Transverse colon (tissue), 4 donors: ENCODE data around the gene HOXB9. TPM values are rescaled to one million over a fixed set of nuclear protein-coding genes. Genes with fewer than 3 reads are reported as not detected.

Source experiments
- small RNA-seq, 4 donors: library from RNA; depleted of rRNA; stranded (forward); fragments of <200 nt; gene quantifications; one replicate each; pipeline ENCODE3, GENCODE V24; 2016
- total RNA-seq, 4 donors: library from RNA; depleted of rRNA; stranded (reverse); fragments of >200 nt; gene quantifications; one replicate each; pipeline ENCODE4 v1.1.0, GENCODE V29; 2016

The HOXB9 gene
- total RNA-seq, 4 donors from 2014 or later = 19.8 to 54.3 (median 29.4) TPM

Small RNA genes within 50 kb of the gene (small RNA-seq; reads per million reads assigned to genes)
- gene MIR196A1 = 28.4 to 150 (median 46.3) reads per million in 4 donors

Other genes with a start within 250 kb of the HOXB9 start
- gene SKAP1, start 196.1 kb downstream of the HOXB9 start, total RNA-seq = 1 to 10 TPM in 3 of 4 donors, not detected in 1; 1.2 to 6.4 (median 4.9) TPM
- not detected for gene HOXB1, start 95.3 kb downstream of the HOXB9 start, total RNA-seq
- 10 to 100 TPM in 3 of 4 donors, not detected in 1; 13.5 to 93.9 (median 13.8) TPM for gene HOXB2, start 81.2 kb downstream of the HOXB9 start, total RNA-seq
- 1 to 10 TPM in 3 of 4 donors, not detected in 1; 1.9 to 4.8 (median 2.0) TPM for gene HOXB4, start 48.0 kb downstream of the HOXB9 start, total RNA-seq
- gene HOXB3, start 36.1 kb downstream of the HOXB9 start, total RNA-seq = 10 to 100 TPM; 25.7 to 57.1 (median 34.9) TPM
- gene HOXB5, start 32.6 kb downstream of the HOXB9 start, total RNA-seq = 10 to 100 TPM; 10.5 to 35.4 (median 18.7) TPM
- 10 to 100 TPM; 42.7 to 78.4 (median 62.5) TPM for gene HOXB6, start 21.4 kb downstream of the HOXB9 start, total RNA-seq
- gene HOXB7, start 15.3 kb downstream of the HOXB9 start, total RNA-seq = 10 to 100 TPM in 3 of 4 donors, not detected in 1; 11.2 to 20.9 (median 16.7) TPM
- 10 to 100 TPM in 2 of 4 donors, 1 to 10 TPM in 2; 1.8 to 21.3 (median 8.9) TPM for gene HOXB8, start 11.1 kb downstream of the HOXB9 start, total RNA-seq
- 1 to 10 TPM in 1 of 4 donors, not detected in 3; 4.4 TPM for gene PRAC1, start 96.2 kb upstream of the HOXB9 start, total RNA-seq
- gene PRAC2, start 96.8 kb upstream of the HOXB9 start, total RNA-seq = 1 to 10 TPM in 1 of 4 donors, not detected in 3; 4.1 TPM
- gene HOXB13, start 102.4 kb upstream of the HOXB9 start, total RNA-seq = 1 to 10 TPM; 1.2 to 5.7 (median 3.5) TPM
- 10 to 100 TPM in 1 of 4 donors, 1 to 10 TPM in 3; 4.9 to 24.9 (median 7.3) TPM for gene TTLL6, start 190.9 kb upstream of the HOXB9 start, total RNA-seq
- gene CALCOCO2, start 204.7 kb upstream of the HOXB9 start, total RNA-seq = 100 to 1,000 TPM; 141 to 292 (median 207) TPM